Tibial nerve (tissue), 4 donors: ENCODE data around the gene CCDC66. TPM values are rescaled to one million over a fixed set of nuclear protein-coding genes. Genes with fewer than 3 reads are reported as not detected.
A peak's percentile ranks its signal among the peaks of the same experiment; 100 is the strongest.
"Not testable (repeated sequence)": the region's sequence is repeated elsewhere in the genome, so short reads cannot be mapped to it uniquely, and the experiment has no call there.

Experiments used
- DNase-seq, 2 donors: peaks; one replicate each; pipeline ENCODE4 v3.0.0-alpha.2; 2019; ENCODE audit warnings: low spot score in 2 of 2
- H3K27ac ChIP-seq, 4 donors: fragments of 200-600 bp; sonication (generic) in 3 of 4; one replicate each; pipeline ENCODE4 v1.5.1; 2017 to 2019; ENCODE audit warnings: mild to moderate bottlenecking in 1 of 4
- H3K27me3 ChIP-seq, 2 donors: fragments of 200-600 bp; sonication (generic) in 1 of 2; one replicate each; pipeline versions ENCODE4 v1.5.1 to v1.6.0; 2017 to 2019
- H3K36me3 ChIP-seq, 3 donors: fragments of 200-600 bp; sonication (generic); one replicate each; pipeline ENCODE4 v1.5.1; 2018 to 2019
- H3K4me1 ChIP-seq, 4 donors: fragments of 200-600 bp; sonication (generic) in 3 of 4; one replicate each; pipeline ENCODE4 v1.5.1; 2017 to 2019
- H3K4me3 ChIP-seq, 4 donors: fragments of 200-600 bp; sonication (generic) in 3 of 4; one replicate each; pipeline ENCODE4 v1.5.1; 2017 to 2019; ENCODE audit warnings: mild to moderate bottlenecking in 1 of 4, moderate library complexity in 1 of 4
- H3K9me3 ChIP-seq, 4 donors: fragments of 200-600 bp; sonication (generic) in 3 of 4; one replicate each; pipeline ENCODE4 v1.5.1; 2017 to 2019
- CTCF ChIP-seq, 5 experiments: fragments of 200-600 bp in 3 of 5; fragments of 450-650 bp in 2 of 5; sonication (generic) in 3 of 5; IDR thresholded peaks; one replicate each; pipeline ENCODE4 v1.5.1; 2016 to 2019; ENCODE audit warnings: antibody characterized with exemption in 5 of 5, mild to moderate bottlenecking in 3 of 5, moderate library complexity in 2 of 5
- EP300 ChIP-seq, 2 donors: sonication (generic); formaldehyde crosslinking; IDR thresholded peaks; one replicate each; pipeline ENCODE4 v1.6.1; 2017; ENCODE audit warnings: antibody characterized with exemption in 2 of 2, mild to moderate bottlenecking in 1 of 2
- POLR2A ChIP-seq, 2 donors: fragments of 450-650 bp; IDR thresholded peaks; one replicate each; pipeline ENCODE4 v1.6.1; 2017; ENCODE audit warnings: antibody characterized with exemption in 2 of 2, mild to moderate bottlenecking in 2 of 2, moderate library complexity in 2 of 2
- WGBS, 2 donors: methylation state at CpG; one replicate each; pipeline ENCODE4 v1.1.5; 2018; 5-methylcytosine and 5-hydroxymethylcytosine counted together
- total RNA-seq, 4 donors: library from RNA; depleted of rRNA; stranded (reverse); fragments of >200 nt; gene quantifications; one replicate each; pipeline ENCODE4 v1.1.0, GENCODE V29; 2016

Gene CCDC66
- total RNA-seq, 4 donors from 2014 or later = 33.9 to 73.8 (median 51.9) TPM

- H3K9me3 ChIP-seq = no peaks in the 10 kb centered on the region
- no peaks in the 10 kb centered on the region for H3K27me3 ChIP-seq
- H3K27ac ChIP-seq = no peak overlapping the region
- H3K4me3 ChIP-seq = no peak overlapping the region
- 15 to 17% methylated on average over 3 of the region's 3 CpGs for WGBS, 2 donors
- no peaks in the 10 kb centered on the region for H3K36me3 ChIP-seq
- no peaks in the 10 kb centered on the region for H3K4me1 ChIP-seq
- TF ChIP-seq EP300 (IDR thresholded peaks at IDR 0.05) (no peak), CTCF (IDR thresholded peaks at IDR 0.05) (no peak), POLR2A (IDR thresholded peaks at IDR 0.05) (no peak)
- no peak for DNase-seq
Observed at GRCh38 chr3:56547486-56547885, 9.5 kb upstream of the CCDC66 start.

GRCh38 chr3:56557831-56558170 is 826 bp downstream of the CCDC66 start:
- TF ChIP-seq EP300 (IDR thresholded peaks at IDR 0.05) (no peak), POLR2A (IDR thresholded peaks at IDR 0.05) (no peak), CTCF (IDR thresholded peaks at IDR 0.05) (peak in 1 of 5 experiments; percentile 2)
- Histone ChIP-seq H3K4me3 (peak overlapping the region; percentile 67 to 83 (median 72)), H3K27ac (peak overlapping the region; percentile 81 to 95 (median 92)), H3K9me3 (no peaks in the 10 kb centered on the region), H3K4me1 (peaks cover 0 to 23% (median 5%) of the 10 kb centered on the region in 4 donors), H3K36me3 (peaks cover 0 to 27% (median 0%) of the 10 kb centered on the region in 3 donors), H3K27me3 (no peaks in the 10 kb centered on the region)
- 16 to 27% methylated on average over 7 of the region's 7 CpGs for WGBS, 2 donors
- no peak for DNase-seq

DNA sequence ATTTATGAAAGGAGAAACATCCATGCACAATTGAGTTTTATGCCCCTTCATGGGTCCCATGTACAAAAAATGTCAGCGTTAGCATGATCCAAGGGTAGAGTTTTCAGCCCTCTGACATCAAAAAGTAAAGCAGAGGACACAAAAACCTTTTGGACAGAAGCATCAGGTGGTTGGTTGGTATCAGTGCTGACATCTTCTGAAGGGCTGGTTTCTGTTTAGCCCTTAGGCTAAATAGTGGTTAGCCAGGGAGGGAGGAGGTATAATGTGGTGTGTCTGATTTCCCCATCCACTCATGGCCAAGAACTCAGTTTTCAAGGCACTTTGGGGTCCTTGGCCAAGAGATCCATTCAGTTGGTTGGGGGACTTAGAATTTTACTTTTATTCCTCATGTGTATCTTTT is 16.5 kb downstream of the CCDC66 start:
- whole genome bisulfite sequencing, 2 donors = 100% methylated on average over 1 of the region's 1 CpG
- Histone ChIP-seq H3K4me1 (no peaks in the 10 kb centered on the region), H3K4me3 (no peak overlapping the region), H3K36me3 (peaks cover 0 to 81% (median 0%) of the 10 kb centered on the region in 3 donors), H3K9me3 (no peaks in the 10 kb centered on the region), H3K27ac (no peak overlapping the region), H3K27me3 (no peaks in the 10 kb centered on the region)
- no peak for DNase-seq
- TF ChIP-seq CTCF (IDR thresholded peaks at IDR 0.05) = no peak
- TF ChIP-seq POLR2A (IDR thresholded peaks at IDR 0.05) = no peak
- no peak for TF ChIP-seq EP300 (IDR thresholded peaks at IDR 0.05)

- H3K27me3 ChIP-seq, H3K4me1 ChIP-seq, H3K4me3 ChIP-seq, DNase-seq, H3K9me3 ChIP-seq, H3K27ac ChIP-seq: not testable (repeated sequence)
- peaks cover 0 to 33% (median 0%) of the 10 kb centered on the region in 3 donors for H3K36me3 ChIP-seq
- WGBS, 2 donors = 92 to 99% methylated on average over 12 of the region's 12 CpGs
Observed at GRCh38 chr3:56581941-56582340, 25.0 kb downstream of the CCDC66 start.

GRCh38 chr3:56584275-56584674 is 27.3 kb downstream of the CCDC66 start:
- not testable (repeated sequence) for H3K4me3 ChIP-seq, H3K4me1 ChIP-seq, H3K9me3 ChIP-seq, H3K27ac ChIP-seq, DNase-seq, H3K27me3 ChIP-seq
- WGBS, 2 donors = 88 to 94% methylated on average over 10 to 23 of the region's 28 CpGs
- H3K36me3 ChIP-seq = peaks cover 0 to 26% (median 0%) of the 10 kb centered on the region in 3 donors

GRCh38 chr3:56590814-56591213 is 33.8 kb downstream of the CCDC66 start:
- H3K27me3 ChIP-seq = no peaks in the 10 kb centered on the region
- H3K27ac ChIP-seq = no peak overlapping the region
- H3K36me3 ChIP-seq = peaks cover 0 to 33% (median 0%) of the 10 kb centered on the region in 3 donors
- 36 to 40% methylated on average over 1 of the region's 1 CpG for WGBS, 2 donors
- TF ChIP-seq POLR2A (IDR thresholded peaks at IDR 0.05) = no peak
- TF ChIP-seq CTCF (IDR thresholded peaks at IDR 0.05) = no peak
- TF ChIP-seq EP300 (IDR thresholded peaks at IDR 0.05) = no peak
- H3K4me3 ChIP-seq = no peak overlapping the region
- DNase-seq = no peak
- no peaks in the 10 kb centered on the region for H3K4me1 ChIP-seq
- H3K9me3 ChIP-seq = no peaks in the 10 kb centered on the region
